Myocyte (in vitro differentiated cells): ENCODE data around the gene ATG10. TPM values are rescaled to one million over a fixed set of nuclear protein-coding genes. Genes with fewer than 3 reads are reported as not detected.

ENCODE experiments used
- DNase-seq: peaks from one replicate; pipeline ENCODE4 v3.0.0-alpha.2; 2012; ENCODE audit warnings: low read depth
- total RNA-seq: library from RNA; depleted of rRNA; stranded (reverse); fragments of >200 nt; gene quantifications from 2 replicates; pipeline ENCODE4 v1.2.3, GENCODE V29; 2014

ATG10 gene
- total RNA-seq, 1 donor from 2014 or later: 10.7 TPM

DNA sequence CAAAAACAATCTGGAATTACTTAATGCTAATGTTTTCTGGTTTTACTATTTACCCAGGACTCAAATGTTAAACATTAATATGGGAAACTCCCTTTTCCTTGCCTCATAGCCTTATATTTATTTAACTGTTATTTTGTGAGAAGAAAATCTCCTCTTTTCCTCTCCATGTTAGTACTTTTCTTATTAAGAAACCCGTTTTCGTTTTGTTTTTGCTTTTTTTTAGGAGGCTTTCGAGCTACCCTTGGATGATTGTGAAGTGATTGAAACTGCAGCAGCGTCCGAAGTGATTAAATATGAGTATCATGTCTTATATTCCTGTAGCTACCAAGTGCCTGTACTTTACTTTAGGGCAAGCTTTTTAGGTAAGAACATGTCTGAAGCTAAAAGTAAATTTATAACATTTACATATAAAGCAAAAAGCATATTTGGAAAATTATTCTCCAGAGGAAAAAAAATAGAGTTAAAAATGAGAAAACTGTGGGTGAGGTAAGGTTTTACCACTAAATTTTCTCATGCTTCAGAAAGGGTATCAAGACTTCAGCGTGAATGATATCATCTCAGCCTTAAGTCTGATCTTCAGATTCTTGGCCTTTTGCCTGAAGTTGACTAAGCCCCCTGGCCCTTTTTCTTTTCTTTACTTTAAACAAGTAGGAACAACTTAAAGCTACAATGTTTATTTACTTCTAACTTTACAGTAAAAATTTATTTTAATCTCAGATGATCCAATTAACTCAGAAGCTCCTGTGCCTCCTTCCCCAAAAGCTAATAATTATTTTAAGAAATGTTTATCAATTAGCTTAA, 192.6 kb downstream of the ATG10 start:
- DNase-seq: peak; percentile 55

GRCh38 chr5:82164977-82165713, 193.3 kb downstream of the ATG10 start:
- peak; percentile 18 for DNase-seq

DNA sequence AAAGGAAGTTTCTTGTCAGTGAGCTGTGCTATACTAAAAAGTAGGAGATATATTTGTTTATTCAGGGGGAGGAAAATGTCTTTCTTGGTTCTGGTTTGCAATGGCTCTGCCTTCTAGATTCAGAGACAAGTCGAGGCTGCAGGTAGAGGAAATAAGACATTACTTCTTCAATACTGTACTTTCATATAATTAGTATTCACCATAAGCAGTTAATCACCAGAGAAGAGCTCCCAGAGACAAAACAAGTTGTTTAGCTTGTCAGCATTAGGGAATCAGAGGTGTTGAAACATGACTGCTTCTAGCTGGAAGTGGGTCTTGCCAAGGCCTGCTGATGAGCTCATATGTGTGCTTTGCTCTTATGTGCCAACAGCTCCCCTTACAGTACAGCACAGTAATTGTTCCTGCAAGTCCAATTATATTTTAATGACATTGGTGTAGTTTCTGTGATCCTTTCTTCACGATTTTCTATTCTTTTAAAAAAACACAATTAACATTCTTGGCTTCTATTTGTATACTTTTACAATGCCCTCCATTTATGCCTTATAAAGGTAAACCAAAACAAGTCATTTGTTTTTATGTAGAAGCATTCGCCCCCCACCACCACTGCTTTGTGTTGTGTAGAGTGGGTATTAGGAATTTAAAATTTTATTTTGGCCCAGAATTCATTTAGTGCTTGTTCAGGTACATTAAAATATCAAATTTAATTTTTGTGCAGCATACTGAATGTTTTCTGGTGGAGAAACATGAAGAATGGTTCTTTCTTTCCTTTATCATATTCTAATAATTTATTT, 194.1 kb downstream of the ATG10 start:
- DNase-seq: peak; percentile 85

DNA sequence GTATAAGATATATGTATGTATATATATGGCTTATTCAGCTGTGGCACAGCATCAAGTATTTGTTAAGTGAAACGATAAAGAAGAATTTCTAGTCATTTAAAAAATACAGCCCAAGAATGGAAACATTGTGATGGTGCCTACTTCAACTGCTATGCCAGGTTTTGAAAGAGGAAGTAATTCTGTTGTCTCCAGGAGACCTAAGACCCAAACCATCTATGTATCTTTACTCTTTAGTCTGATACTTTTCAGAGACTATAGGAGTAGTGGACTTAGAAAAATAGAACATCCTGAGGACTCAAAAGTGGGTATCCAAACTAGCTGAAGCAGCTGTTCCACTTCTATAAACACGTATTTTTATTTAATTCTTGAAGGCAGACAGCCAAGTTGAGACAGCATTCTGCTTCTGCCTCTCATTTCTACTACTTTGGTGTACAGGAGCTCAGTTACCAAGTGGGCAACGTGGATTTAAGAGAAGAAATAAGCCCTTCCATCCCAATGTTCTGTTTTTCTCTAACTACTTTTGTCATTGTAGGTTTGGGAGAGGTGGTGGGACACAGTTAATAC, 195.6 kb downstream of the ATG10 start:
- peak; percentile 25 for DNase-seq

DNA sequence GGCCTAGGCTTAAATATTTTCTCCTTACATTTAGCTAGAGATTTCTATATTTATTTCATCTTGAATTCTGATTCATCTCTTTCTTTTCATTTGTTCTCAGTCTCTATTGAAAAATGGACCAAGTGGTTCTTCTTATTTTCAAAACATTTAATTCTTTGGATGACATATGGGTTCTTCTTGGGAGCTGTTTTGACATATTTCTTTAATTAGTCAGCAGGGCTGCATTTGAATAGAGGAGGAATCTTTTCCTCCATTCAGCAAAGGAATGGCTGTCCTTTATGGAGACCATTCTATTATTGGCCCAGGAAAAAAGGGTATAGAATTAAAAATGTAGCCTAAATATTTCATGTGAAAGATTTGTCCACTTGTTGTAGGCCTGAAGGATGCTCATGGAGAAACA, 196.5 kb downstream of the ATG10 start:
- no peak for DNase-seq

DNA sequence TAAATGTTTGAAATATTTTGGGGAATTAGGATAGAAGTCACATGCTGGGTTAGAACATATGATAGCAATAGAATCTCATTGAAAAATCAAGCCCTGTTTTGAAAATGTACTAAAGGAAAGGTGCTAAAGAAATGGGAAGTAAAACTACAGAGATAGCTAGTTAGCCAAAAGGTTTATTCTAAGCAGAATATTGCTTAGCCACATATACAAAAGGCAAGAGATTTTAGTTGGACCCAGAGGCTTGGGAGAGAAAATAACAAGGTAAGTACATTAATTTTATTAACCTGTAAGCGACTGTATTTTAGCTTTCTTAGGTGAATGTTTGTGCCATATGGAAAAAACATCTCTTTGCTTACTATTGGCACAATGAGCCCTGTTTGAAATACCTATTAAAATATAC, 198.1 kb downstream of the ATG10 start:
- no peak for DNase-seq

- peak; percentile 71 for DNase-seq
Measured at GRCh38 chr5:82174128-82174918, 202.5 kb downstream of the ATG10 start.

GRCh38 chr5:82174919-82175219, 203.0 kb downstream of the ATG10 start:
- no peak for DNase-seq

DNA sequence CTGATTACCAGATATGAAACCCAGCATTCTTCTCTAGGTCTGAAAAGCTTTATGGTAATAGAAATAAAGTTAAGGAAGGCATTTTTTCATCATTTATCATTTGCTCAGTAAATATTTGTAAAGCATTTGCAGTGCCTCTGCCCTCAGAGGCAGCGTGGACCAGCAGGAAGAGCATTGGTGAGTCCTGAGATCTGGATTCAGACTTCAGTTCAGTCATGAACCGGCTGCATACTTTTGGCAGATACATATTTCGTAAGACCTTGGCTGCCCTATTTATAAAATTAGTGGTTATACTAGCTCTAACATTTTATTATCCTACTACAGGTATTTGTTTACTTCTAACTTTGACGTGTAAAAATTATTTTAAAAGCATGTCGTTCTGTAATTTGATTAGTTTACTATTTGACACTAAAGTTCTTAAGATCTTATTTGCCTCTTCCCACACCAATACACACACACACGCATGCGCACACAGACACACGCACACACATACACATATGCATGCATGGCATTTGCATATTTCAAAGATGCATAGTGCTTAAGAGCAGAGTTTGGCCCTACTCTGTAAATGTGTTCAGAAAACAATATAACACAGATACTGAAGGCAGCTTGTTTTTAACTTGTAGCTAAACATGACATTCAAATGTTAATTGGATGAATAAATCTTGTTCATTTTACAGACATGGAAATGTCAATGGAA, 204.4 kb downstream of the ATG10 start:
- DNase-seq: no peak

GRCh38 chr5:82178378-82178777, 206.6 kb downstream of the ATG10 start:
- DNase-seq: no peak

DNA sequence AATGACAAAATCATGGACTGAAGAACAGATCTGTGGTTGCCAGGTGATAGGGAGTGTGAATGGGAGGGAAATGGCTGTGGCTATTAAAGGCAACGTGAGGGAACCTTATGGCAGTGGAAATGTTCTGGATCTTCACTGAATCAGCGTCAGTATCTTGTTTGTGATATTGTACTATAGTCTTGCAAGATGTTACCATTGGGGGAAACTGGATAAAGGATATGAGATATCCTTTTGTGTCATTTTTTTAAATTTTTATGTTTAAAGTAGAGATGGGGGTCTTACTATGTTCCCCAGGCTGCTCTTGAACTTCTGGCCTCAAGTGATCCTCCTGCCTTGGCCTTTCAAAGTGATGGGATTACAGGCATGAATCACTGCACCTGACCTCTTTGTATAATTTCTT, 210.8 kb downstream of the ATG10 start:
- no peak for DNase-seq

GRCh38 chr5:82183828-82184227, 212.0 kb downstream of the ATG10 start:
- peak; percentile 44 for DNase-seq

DNA sequence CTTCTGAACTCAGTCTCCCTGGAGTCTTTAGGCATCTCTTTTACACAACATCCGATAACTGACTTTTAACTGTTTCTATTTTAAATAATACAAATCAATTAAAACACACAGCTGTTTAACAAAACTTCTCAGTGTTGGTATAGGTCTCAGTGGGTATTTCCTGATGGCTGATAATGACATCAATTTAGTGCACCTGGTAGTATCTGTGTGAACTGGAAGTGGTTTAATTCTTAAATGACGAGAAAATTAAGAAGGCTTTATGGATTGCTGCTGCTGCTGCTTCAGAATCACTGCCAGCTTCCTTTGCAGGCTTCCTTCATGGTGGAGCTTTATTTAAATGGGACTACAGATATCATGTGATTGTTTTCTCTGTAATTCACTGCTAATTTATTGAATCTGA, 214.0 kb downstream of the ATG10 start:
- no peak for DNase-seq

- no peak for DNase-seq
Measured at GRCh38 chr5:82197550-82197949, 225.7 kb downstream of the ATG10 start.

- DNase-seq: no peak
Measured at GRCh38 chr5:82204567-82204966, 232.7 kb downstream of the ATG10 start.

- no peak for DNase-seq
Measured at GRCh38 chr5:82205005-82205404, 233.2 kb downstream of the ATG10 start.

GRCh38 chr5:82208371-82208770, 236.5 kb downstream of the ATG10 start:
- DNase-seq: no peak

- no peak for DNase-seq
Measured at GRCh38 chr5:82211855-82212572, 240.2 kb downstream of the ATG10 start.

GRCh38 chr5:82217917-82218316, 246.1 kb downstream of the ATG10 start:
- no peak for DNase-seq
